GM12892 (cell line): Measurements from ENCODE around the gene FCER2.

Experiments used
- POLR2A ChIP-seq: IDR thresholded peaks from 2 replicates; pipeline ENCODE4 v1.6.1; 2011; ENCODE audit warnings: low read depth, low read length, control low read depth
- POLR2AphosphoS5 ChIP-seq: IDR thresholded peaks from 2 replicates; pipeline ENCODE4 v1.6.1; 2011; ENCODE audit warnings: low read depth, low read length, control low read depth

DNA sequence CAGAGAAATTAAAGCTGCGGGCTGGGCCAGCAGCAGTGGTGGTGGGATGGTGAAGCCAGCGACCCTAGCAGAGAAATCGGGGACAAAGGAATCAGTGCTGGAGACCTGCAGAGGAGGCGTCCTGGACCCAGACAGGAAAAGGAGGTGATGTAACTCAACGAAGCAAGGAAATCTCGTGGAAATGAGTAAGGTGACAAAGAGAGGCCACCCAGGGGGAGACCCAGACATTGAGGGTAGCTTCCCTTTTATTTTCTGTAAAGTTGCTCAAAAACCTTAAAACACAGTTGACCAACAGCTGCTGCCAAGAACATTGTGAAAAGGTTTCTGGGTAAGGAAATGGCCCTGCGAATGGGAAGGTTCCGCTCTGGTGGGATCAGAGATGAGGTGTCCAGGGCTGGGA is 46.4 kb downstream of the FCER2 start:
- no peak for TF ChIP-seq POLR2A
- no peak for TF ChIP-seq POLR2AphosphoS5
